Endothelial cell (in vitro differentiated cells): ENCODE data around the gene NXPH2. TPM values are rescaled to one million over a fixed set of nuclear protein-coding genes. Genes with fewer than 3 reads are reported as not detected.

Source experiments
- DNase-seq: peaks from one replicate; pipeline ENCODE4 v3.0.0; 2021; ENCODE audit warnings: low spot score
- H3K27ac Mint-ChIP-seq: one replicate; pipeline ENCODE4 v1.8.0; 2021; ENCODE audit warnings: mixed read lengths, inconsistent platforms; ENCODE audit not compliant: unreplicated experiment
- H3K27me3 Mint-ChIP-seq: one replicate; pipeline ENCODE4 v1.8.0; 2021; ENCODE audit warnings: mild to moderate bottlenecking, moderate library complexity, mixed read lengths, inconsistent platforms; ENCODE audit not compliant: unreplicated experiment
- H3K36me3 Mint-ChIP-seq: one replicate; pipeline ENCODE4 v1.8.0; 2021; ENCODE audit warnings: mild to moderate bottlenecking, low read depth, mixed read lengths, inconsistent platforms; ENCODE audit not compliant: unreplicated experiment
- H3K4me1 Mint-ChIP-seq: one replicate; pipeline ENCODE4 v1.8.0; 2021; ENCODE audit warnings: mild to moderate bottlenecking, mixed read lengths, inconsistent platforms; ENCODE audit not compliant: unreplicated experiment
- H3K4me3 Mint-ChIP-seq: one replicate; pipeline ENCODE4 v1.8.0; 2021; ENCODE audit warnings: mild to moderate bottlenecking, mixed read lengths, inconsistent platforms; ENCODE audit not compliant: unreplicated experiment
- H3K9me3 Mint-ChIP-seq: one replicate; pipeline ENCODE4 v1.8.0; 2021; ENCODE audit warnings: mixed read lengths, inconsistent platforms; ENCODE audit not compliant: unreplicated experiment
- total RNA-seq: library from RNA; stranded (reverse); fragmentation: NEBNext Ultra II Directional; extraction: Animal tissue kit (Norgen Biotek cat#: 25700); gene quantifications from one replicate; pipeline ENCODE4 v1.2.1, GENCODE V29; 2021; ENCODE audit not compliant: unreplicated experiment
- TF ChIP-seq, protein P1 (sequence below): fragments of 200-600 bp; sonication (generic); IDR thresholded peaks from one replicate; pipeline ENCODE4 v1.5.0; 2021; ENCODE audit warnings: antibody characterized with exemption; ENCODE audit not compliant: unreplicated experiment

NXPH2 gene
- total RNA-seq, 1 donor from 2014 or later: 3.4 TPM

GRCh38 chr2:138722316-138722715 lies 57.9 kb downstream of the NXPH2 start:
- no peaks in the 10 kb centered on the region for H3K9me3 Mint-ChIP-seq
- no peaks in the 10 kb centered on the region for H3K27me3 Mint-ChIP-seq
- DNase-seq: no peak
- no peak overlapping the region for H3K27ac Mint-ChIP-seq
- TF ChIP-seq, protein P1, sequence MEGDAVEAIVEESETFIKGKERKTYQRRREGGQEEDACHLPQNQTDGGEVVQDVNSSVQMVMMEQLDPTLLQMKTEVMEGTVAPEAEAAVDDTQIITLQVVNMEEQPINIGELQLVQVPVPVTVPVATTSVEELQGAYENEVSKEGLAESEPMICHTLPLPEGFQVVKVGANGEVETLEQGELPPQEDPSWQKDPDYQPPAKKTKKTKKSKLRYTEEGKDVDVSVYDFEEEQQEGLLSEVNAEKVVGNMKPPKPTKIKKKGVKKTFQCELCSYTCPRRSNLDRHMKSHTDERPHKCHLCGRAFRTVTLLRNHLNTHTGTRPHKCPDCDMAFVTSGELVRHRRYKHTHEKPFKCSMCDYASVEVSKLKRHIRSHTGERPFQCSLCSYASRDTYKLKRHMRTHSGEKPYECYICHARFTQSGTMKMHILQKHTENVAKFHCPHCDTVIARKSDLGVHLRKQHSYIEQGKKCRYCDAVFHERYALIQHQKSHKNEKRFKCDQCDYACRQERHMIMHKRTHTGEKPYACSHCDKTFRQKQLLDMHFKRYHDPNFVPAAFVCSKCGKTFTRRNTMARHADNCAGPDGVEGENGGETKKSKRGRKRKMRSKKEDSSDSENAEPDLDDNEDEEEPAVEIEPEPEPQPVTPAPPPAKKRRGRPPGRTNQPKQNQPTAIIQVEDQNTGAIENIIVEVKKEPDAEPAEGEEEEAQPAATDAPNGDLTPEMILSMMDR: no peak
- no peaks in the 10 kb centered on the region for H3K36me3 Mint-ChIP-seq
- peaks cover 10% of the 10 kb centered on the region for H3K4me1 Mint-ChIP-seq
- no peak overlapping the region for H3K4me3 Mint-ChIP-seq

DNA sequence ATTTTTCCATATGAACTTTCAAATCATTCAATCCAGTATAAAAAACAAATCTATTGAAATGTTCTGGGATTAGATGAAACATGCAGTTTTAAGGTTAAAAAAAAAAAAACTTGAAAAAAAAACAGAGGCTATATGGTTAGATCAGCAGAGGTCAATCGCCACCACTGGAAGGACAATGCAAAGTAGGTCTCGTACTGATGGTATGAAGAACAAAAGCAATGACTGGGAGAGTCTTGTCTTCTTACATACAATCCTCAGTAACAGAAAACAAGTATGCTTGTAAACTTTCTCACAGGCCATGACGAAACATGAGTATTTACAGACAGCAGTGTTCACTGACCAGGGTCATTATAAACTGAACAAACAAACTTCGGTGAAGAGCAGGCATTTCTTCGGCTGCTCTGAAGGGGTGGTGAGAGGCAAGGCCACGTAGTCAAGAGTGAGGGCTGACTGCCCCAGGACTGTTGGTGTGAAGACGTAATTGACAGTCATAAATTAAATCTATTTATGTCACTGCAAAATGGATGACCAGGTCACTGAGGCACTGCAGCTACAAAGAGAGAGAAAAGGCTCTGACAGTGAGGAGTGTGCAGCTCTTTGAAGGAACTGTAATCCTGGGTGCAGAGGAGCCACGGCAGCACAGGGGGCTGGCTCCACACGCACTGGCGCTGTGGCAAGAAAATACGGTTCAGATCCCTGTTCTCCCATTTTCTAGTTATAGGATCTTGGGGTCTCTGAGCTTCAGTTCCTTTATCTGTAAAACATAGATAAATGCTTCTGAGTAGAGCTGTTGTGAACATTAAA lies 60.0 kb downstream of the NXPH2 start:
- Mint-ChIP-seq H3K4me1 (peaks cover 19% of the 10 kb centered on the region), H3K27ac (no peak overlapping the region), H3K4me3 (no peak overlapping the region), H3K27me3 (no peaks in the 10 kb centered on the region), H3K9me3 (no peaks in the 10 kb centered on the region), H3K36me3 (no peaks in the 10 kb centered on the region)
- no peak for DNase-seq
- TF ChIP-seq, protein P1: no peak

DNA sequence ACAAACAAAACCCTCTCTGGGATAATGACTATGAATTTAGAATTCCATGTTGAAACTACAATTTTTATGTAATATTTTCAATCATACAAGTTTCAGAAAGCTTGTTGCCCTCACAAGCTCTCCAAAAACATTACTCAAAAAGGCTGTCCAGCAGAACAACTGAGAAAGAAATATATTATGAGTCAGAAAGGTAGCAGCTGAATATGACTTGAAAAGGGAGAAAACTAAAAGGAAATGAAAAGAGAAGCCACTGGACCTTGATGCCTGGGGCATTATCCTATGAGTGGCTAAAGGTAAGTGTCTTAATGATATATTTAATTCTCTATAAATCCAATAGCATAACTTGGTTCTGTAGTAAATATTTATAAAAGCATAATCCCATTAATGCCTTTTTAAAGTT lies 61.8 kb downstream of the NXPH2 start:
- Mint-ChIP-seq H3K27ac (no peak overlapping the region), H3K4me3 (no peak overlapping the region)

GRCh38 chr2:138716183-138716582 lies 64.0 kb downstream of the NXPH2 start:
- Mint-ChIP-seq H3K9me3 (no peaks in the 10 kb centered on the region), H3K4me1 (peaks cover 25% of the 10 kb centered on the region), H3K27me3 (no peaks in the 10 kb centered on the region), H3K27ac (peak overlapping the region; percentile 38), H3K4me3 (no peak overlapping the region), H3K36me3 (no peaks in the 10 kb centered on the region)
- no peak for DNase-seq
- TF ChIP-seq, protein P1: no peak

More for the DNA sequence above, 61.8 kb downstream of the NXPH2 start:
- no peak for DNase-seq
- Mint-ChIP-seq H3K36me3 (no peaks in the 10 kb centered on the region), H3K9me3 (no peaks in the 10 kb centered on the region), H3K27me3 (no peaks in the 10 kb centered on the region), H3K4me1 (peaks cover 20% of the 10 kb centered on the region)
- TF ChIP-seq, protein P1: no peak

DNA sequence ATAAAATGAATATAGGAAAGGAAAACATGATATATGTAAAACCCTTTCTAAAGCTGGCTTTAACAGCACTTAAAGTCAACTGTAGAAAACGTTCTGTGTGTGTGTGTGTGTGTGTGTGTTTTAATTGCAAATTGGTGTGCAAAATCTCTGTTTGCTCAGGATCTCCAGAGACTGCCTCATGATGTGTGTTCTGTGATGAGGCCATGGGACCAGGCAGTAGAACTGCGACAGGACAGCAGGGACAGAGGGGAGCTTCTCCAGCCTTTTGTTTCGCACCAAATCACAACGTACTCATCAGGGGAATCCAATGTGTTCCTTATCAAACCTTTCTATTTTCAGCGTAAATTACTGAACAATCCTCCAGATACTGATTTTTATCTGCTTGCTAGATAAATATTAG lies 66.7 kb downstream of the NXPH2 start:
- TF ChIP-seq, protein P1: no peak
- no peak for DNase-seq
- Mint-ChIP-seq H3K9me3 (no peaks in the 10 kb centered on the region), H3K27ac (no peak overlapping the region), H3K4me1 (peaks cover 23% of the 10 kb centered on the region), H3K27me3 (peaks cover 1% of the 10 kb centered on the region), H3K36me3 (no peaks in the 10 kb centered on the region), H3K4me3 (no peak overlapping the region)
